Hepatocyte (in vitro differentiated cells): ENCODE data around the gene HEPN1. TPM values are rescaled to one million over a fixed set of nuclear protein-coding genes. Genes with fewer than 3 reads are reported as not detected.

Source experiments
- DNase-seq: peaks from one replicate; pipeline ENCODE4 v3.0.0-alpha.2; 2016; ENCODE audit warnings: low spot score
- H2AFZ ChIP-seq: fragments of 200-600 bp; sonication (generic); 2 replicates; pipeline ENCODE4 v1.6.0; 2016; ENCODE audit warnings: antibody characterized with exemption, mild to moderate bottlenecking
- H3K27ac ChIP-seq: fragments of 200-600 bp; sonication (generic); 2 replicates; pipeline ENCODE4 v1.5.1; 2016; ENCODE audit warnings: mild to moderate bottlenecking
- H3K27me3 ChIP-seq: fragments of 200-600 bp; sonication (generic); 2 replicates; pipeline ENCODE4 v1.6.1; 2016
- H3K36me3 ChIP-seq: fragments of 200-600 bp; sonication (generic); replicated peaks from 2 replicates; pipeline ENCODE4 v1.5.1; 2016; ENCODE audit warnings: low read depth; ENCODE audit not compliant: insufficient read depth
- H3K4me1 ChIP-seq: fragments of 200-600 bp; sonication (generic); 2 replicates; pipeline ENCODE4 v1.5.1; 2016; ENCODE audit warnings: mild to moderate bottlenecking, moderate library complexity; ENCODE audit not compliant: insufficient read depth
- H3K4me2 ChIP-seq: fragments of 200-600 bp; sonication (generic); 2 replicates; pipeline ENCODE4 v1.6.0; 2016
- H3K4me3 ChIP-seq: fragments of 200-600 bp; sonication (generic); 2 replicates; pipeline ENCODE4 v1.5.1; 2016; ENCODE audit warnings: mild to moderate bottlenecking
- H3K79me2 ChIP-seq: fragments of 200-600 bp; sonication (generic); 2 replicates; pipeline ENCODE4 v1.6.0; 2017; ENCODE audit warnings: mild to moderate bottlenecking
- H3K9me2 ChIP-seq: fragments of 200-600 bp; sonication (generic); replicated peaks from 2 replicates; pipeline ENCODE4 v1.6.0; 2017; ENCODE audit warnings: mild to moderate bottlenecking; ENCODE audit not compliant: insufficient read depth
- H3K9me3 ChIP-seq: fragments of 200-600 bp; sonication (generic); 2 replicates; pipeline ENCODE4 v1.5.1; 2016; ENCODE audit warnings: low read depth, mild to moderate bottlenecking
- H4K20me1 ChIP-seq: fragments of 200-600 bp; sonication (generic); 2 replicates; pipeline ENCODE4 v1.6.0; 2016; ENCODE audit warnings: mild to moderate bottlenecking; ENCODE audit not compliant: insufficient read depth, poor library complexity, severe bottlenecking
- EZH2 ChIP-seq: fragments of 200-600 bp; sonication (generic); IDR thresholded peaks from 2 replicates; pipeline ENCODE4 v1.6.1; 2016; ENCODE audit warnings: antibody characterized with exemption, mild to moderate bottlenecking, borderline replicate concordance
- EZH2phosphoT487 ChIP-seq: fragments of 200-600 bp; sonication (generic); IDR thresholded peaks from one replicate; pipeline ENCODE4 v1.6.1; 2018; ENCODE audit warnings: antibody characterized with exemption, mild to moderate bottlenecking, low read depth, moderate library complexity; ENCODE audit not compliant: unreplicated experiment, severe bottlenecking
- WGBS: methylation state at CpG from one replicate; pipeline ENCODE4 v1.1.6; 2016; ENCODE audit warnings: low lambda C conversion rate; ENCODE audit errors: missing lambda C conversion rate; 5-methylcytosine and 5-hydroxymethylcytosine counted together
- polyA plus RNA-seq: library from polyadenylated mRNA; unstranded; fragments of >200 nt; fragmentation: Nextera tagmentation; extraction: Ambion mirVana; gene quantifications from 2 replicates; pipeline ENCODE4 v1.2.1, GENCODE V29; 2016
- total RNA-seq: library from RNA; depleted of rRNA; stranded (reverse); fragments of >200 nt; gene quantifications from 2 replicates; pipeline ENCODE4 v1.2.3, GENCODE V29; 2014
- TF ChIP-seq, protein P1 (sequence below): fragments of 200-600 bp; sonication (generic); IDR thresholded peaks from 2 replicates; pipeline ENCODE4 v1.5.1; 2016; ENCODE audit warnings: antibody characterized with exemption, mild to moderate bottlenecking; ENCODE audit not compliant: poor library complexity

The HEPN1 gene
- total and polyA plus RNA-seq, 2 experiments from 2014 or later: not detected

DNA sequence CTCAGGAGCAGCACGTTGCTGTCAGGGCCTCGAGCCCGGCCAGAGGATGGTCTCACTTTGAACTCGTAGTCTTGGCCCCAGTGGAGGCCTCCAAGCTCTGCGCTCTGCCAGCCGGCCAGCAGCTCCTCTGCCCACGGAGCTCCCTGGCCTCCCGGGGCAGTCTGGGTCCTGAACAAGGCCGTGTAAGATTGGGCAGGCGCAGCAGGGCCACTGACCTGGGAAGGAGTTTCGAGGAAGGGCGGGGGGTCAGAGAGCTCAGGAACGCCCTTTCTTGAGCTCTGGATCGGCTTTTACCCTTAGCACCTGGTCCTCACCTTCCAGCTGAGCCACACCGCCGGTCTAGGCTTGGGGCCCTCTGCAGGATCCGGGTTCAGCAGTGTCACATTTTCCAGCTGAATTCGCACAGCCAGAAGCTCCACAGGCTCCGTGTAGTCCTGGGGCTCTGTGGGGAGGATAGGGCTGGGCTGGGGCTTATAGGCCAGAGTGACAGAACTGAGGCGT lies 23.5 kb upstream of the HEPN1 start:
- no peaks in the 10 kb centered on the region for H3K4me1 ChIP-seq
- no peak overlapping the region for H2AFZ ChIP-seq
- no peaks in the 10 kb centered on the region for H3K9me2 ChIP-seq
- H3K27me3 ChIP-seq: peaks cover 11% of the 10 kb centered on the region
- no peak overlapping the region for H3K4me3 ChIP-seq
- no peaks in the 10 kb centered on the region for H3K9me3 ChIP-seq
- DNase-seq: no peak
- H4K20me1 ChIP-seq: no peaks in the 10 kb centered on the region
- 92% methylated on average over 20 of the region's 20 CpGs for WGBS
- no peaks in the 10 kb centered on the region for H3K79me2 ChIP-seq
- H3K4me2 ChIP-seq: no peak overlapping the region
- no peaks in the 10 kb centered on the region for H3K36me3 ChIP-seq
- H3K27ac ChIP-seq: no peak overlapping the region
- TF ChIP-seq, protein P1, sequence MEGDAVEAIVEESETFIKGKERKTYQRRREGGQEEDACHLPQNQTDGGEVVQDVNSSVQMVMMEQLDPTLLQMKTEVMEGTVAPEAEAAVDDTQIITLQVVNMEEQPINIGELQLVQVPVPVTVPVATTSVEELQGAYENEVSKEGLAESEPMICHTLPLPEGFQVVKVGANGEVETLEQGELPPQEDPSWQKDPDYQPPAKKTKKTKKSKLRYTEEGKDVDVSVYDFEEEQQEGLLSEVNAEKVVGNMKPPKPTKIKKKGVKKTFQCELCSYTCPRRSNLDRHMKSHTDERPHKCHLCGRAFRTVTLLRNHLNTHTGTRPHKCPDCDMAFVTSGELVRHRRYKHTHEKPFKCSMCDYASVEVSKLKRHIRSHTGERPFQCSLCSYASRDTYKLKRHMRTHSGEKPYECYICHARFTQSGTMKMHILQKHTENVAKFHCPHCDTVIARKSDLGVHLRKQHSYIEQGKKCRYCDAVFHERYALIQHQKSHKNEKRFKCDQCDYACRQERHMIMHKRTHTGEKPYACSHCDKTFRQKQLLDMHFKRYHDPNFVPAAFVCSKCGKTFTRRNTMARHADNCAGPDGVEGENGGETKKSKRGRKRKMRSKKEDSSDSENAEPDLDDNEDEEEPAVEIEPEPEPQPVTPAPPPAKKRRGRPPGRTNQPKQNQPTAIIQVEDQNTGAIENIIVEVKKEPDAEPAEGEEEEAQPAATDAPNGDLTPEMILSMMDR: no peak
- TF ChIP-seq EZH2 (no peak), EZH2phosphoT487 (no peak)

DNA sequence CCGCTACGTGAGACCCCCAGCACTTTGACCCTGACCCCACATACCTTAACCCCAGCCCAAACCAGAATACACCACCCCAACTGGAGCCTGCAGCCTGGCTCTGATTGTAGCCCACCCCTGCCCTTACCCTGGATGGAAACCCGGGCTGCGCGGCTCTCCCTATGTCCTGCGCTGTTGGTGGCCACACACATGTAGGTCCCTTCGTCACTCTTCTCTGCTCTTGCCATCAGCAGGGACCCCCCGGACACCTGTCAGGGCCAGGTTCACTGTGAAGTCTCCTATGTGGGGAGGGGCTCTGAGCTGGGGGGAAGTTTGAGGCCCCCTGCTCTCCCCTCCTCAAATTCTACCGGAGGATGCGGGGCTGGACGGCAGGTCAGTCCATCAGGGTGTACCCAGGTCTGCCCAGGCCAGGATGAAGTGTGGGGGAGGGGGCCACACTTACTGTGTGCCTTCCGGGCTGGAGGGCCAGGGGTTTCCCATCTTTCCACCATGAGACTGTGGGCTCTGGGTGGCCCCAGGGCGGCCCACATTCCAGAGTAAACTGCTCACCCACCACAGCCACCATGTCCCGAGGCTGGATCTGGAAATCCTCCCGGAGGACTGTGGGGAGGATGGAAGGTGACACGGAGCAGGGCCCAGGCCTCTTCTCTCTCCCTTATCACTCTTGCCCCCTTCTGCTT lies 22.8 kb upstream of the HEPN1 start:
- Histone ChIP-seq H4K20me1 (no peaks in the 10 kb centered on the region), H3K4me2 (no peak overlapping the region), H3K4me1 (no peaks in the 10 kb centered on the region), H3K9me2 (no peaks in the 10 kb centered on the region), H3K27me3 (peaks cover 18% of the 10 kb centered on the region), H3K79me2 (no peaks in the 10 kb centered on the region), H3K36me3 (no peaks in the 10 kb centered on the region), H3K4me3 (no peak overlapping the region), H2AFZ (no peak overlapping the region), H3K27ac (no peak overlapping the region), H3K9me3 (no peaks in the 10 kb centered on the region)
- 91% methylated on average over 13 of the region's 16 CpGs for WGBS
- no peak for DNase-seq
- TF ChIP-seq, protein P1: no peak
- TF ChIP-seq EZH2phosphoT487 (no peak), EZH2 (no peak)

DNA sequence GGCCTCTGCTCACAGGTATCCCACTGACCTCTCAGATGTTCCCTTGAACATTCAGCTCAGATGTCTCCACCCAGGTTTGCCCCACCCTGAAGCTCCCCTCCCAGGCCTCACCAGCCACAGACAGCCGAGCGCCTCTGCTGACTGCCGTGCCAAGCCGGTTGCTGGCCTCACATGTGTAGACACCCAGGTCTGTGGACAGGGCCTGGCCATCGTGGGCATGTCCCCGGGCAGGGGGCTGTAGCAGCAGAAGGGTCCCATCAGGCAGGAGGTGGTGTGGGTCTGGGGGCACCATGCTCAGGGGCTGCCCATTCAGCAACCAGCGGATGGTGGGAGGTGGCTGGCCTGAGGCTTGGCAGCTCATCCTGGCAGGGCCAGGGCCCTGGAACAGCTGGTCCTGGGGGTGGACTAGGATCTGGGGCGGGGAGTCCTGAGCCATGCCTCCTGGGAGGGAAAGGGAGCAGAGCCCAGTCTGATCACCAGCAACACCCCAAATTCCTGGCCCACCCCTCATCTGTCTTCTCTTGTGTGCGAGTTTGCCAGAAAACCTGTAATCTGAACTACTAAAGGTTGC lies 22.1 kb upstream of the HEPN1 start:
- 95% methylated on average over 8 of the region's 9 CpGs for WGBS
- Histone ChIP-seq H3K79me2 (no peaks in the 10 kb centered on the region), H3K36me3 (no peaks in the 10 kb centered on the region), H2AFZ (no peak overlapping the region), H3K27me3 (peaks cover 25% of the 10 kb centered on the region), H4K20me1 (no peaks in the 10 kb centered on the region), H3K9me2 (no peaks in the 10 kb centered on the region), H3K4me1 (no peaks in the 10 kb centered on the region), H3K27ac (no peak overlapping the region), H3K4me2 (no peak overlapping the region), H3K9me3 (no peaks in the 10 kb centered on the region), H3K4me3 (no peak overlapping the region)
- TF ChIP-seq, protein P1: no peak
- TF ChIP-seq EZH2 (no peak), EZH2phosphoT487 (no peak)
- DNase-seq: no peak
